Chondrocyte (in vitro differentiated cells): ENCODE results near the gene HELZ2. TPM values are rescaled to one million over a fixed set of nuclear protein-coding genes. Genes with fewer than 3 reads are reported as not detected.
A peak's percentile ranks its signal among the peaks of the same experiment; 100 is the strongest.

Experiments
- DNase-seq: peaks from one replicate; pipeline ENCODE4 v3.0.0; 2021; ENCODE audit warnings: mixed read lengths, low spot score
- H3K27ac Mint-ChIP-seq: one replicate; pipeline ENCODE4 v1.8.0; 2021; ENCODE audit warnings: mild to moderate bottlenecking, moderate library complexity, mixed read lengths; ENCODE audit not compliant: unreplicated experiment
- H3K27me3 Mint-ChIP-seq: 2 replicates; pipeline ENCODE4 v1.8.0; 2021; ENCODE audit warnings: low read depth, mixed read lengths
- H3K36me3 Mint-ChIP-seq: 2 replicates; pipeline ENCODE4 v1.8.0; 2021; ENCODE audit warnings: low read depth, mixed read lengths
- H3K4me1 Mint-ChIP-seq: 2 replicates; pipeline ENCODE4 v1.8.0; 2021; ENCODE audit warnings: low read depth, mild to moderate bottlenecking, mixed read lengths
- H3K4me3 Mint-ChIP-seq: one replicate; pipeline ENCODE4 v1.8.0; 2021; ENCODE audit warnings: mild to moderate bottlenecking, moderate library complexity, mixed read lengths; ENCODE audit not compliant: unreplicated experiment
- H3K9me3 Mint-ChIP-seq: 2 replicates; pipeline ENCODE4 v1.8.0; 2021; ENCODE audit warnings: low read depth, mixed read lengths
- CTCF ChIP-seq: fragments of 200-600 bp; sonication (generic); IDR thresholded peaks from 2 replicates; pipeline ENCODE4 v1.5.0; 2021; ENCODE audit warnings: antibody characterized with exemption, mild to moderate bottlenecking, moderate library complexity
- total RNA-seq: library from RNA; stranded (reverse); gene quantifications from 3 replicates; pipeline ENCODE4 v1.2.1, GENCODE V29; 2021

The HELZ2 gene
- total RNA-seq, 1 donor from 2014 or later, result 14.9 TPM

GRCh38 chr20:63552481-63553249 lies 21.4 kb downstream of the HELZ2 start:
- H3K27ac Mint-ChIP-seq, result no peak overlapping the region
- H3K36me3 Mint-ChIP-seq, result no peaks in the 10 kb centered on the region
- no peak for TF ChIP-seq CTCF
- no peaks in the 10 kb centered on the region for H3K9me3 Mint-ChIP-seq
- H3K27me3 Mint-ChIP-seq, result peaks cover 5% of the 10 kb centered on the region
- DNase-seq, result no peak
- H3K4me1 Mint-ChIP-seq, result no peaks in the 10 kb centered on the region
- peak overlapping the region; percentile 19 for H3K4me3 Mint-ChIP-seq

- DNase-seq, result no peak
- H3K27ac Mint-ChIP-seq, result no peak overlapping the region
- no peak for TF ChIP-seq CTCF
- no peak overlapping the region for H3K4me3 Mint-ChIP-seq
- no peaks in the 10 kb centered on the region for H3K9me3 Mint-ChIP-seq
- peaks cover 9% of the 10 kb centered on the region for H3K27me3 Mint-ChIP-seq
- H3K36me3 Mint-ChIP-seq, result no peaks in the 10 kb centered on the region
- H3K4me1 Mint-ChIP-seq, result no peaks in the 10 kb centered on the region
Observed at GRCh38 chr20:63551068-63551467, 23.0 kb downstream of the HELZ2 start.

GRCh38 chr20:63549679-63550282 lies 24.3 kb downstream of the HELZ2 start:
- Mint-ChIP-seq H3K36me3 (no peaks in the 10 kb centered on the region), H3K27me3 (peaks cover 10% of the 10 kb centered on the region), H3K4me3 (no peak overlapping the region), H3K9me3 (no peaks in the 10 kb centered on the region), H3K4me1 (no peaks in the 10 kb centered on the region), H3K27ac (no peak overlapping the region)
- DNase-seq, result no peak
- no peak for TF ChIP-seq CTCF

GRCh38 chr20:63549019-63549418 lies 25.0 kb downstream of the HELZ2 start:
- H3K9me3 Mint-ChIP-seq, result no peaks in the 10 kb centered on the region
- H3K4me3 Mint-ChIP-seq, result no peak overlapping the region
- peaks cover 10% of the 10 kb centered on the region for H3K27me3 Mint-ChIP-seq
- H3K27ac Mint-ChIP-seq, result no peak overlapping the region
- no peak for DNase-seq
- no peaks in the 10 kb centered on the region for H3K36me3 Mint-ChIP-seq
- no peaks in the 10 kb centered on the region for H3K4me1 Mint-ChIP-seq
- TF ChIP-seq CTCF, result no peak

GRCh38 chr20:63548542-63548941 lies 25.5 kb downstream of the HELZ2 start:
- Mint-ChIP-seq H3K36me3 (no peaks in the 10 kb centered on the region), H3K9me3 (no peaks in the 10 kb centered on the region), H3K27me3 (peaks cover 10% of the 10 kb centered on the region), H3K4me1 (no peaks in the 10 kb centered on the region), H3K4me3 (no peak overlapping the region), H3K27ac (no peak overlapping the region)
- DNase-seq, result no peak
- no peak for TF ChIP-seq CTCF
